SK-N-MC (cell line): ENCODE data around the gene VIPR2.

Experiments
- DNase-seq: peaks from one replicate; pipeline ENCODE4 v3.0.0-alpha.2; 2011; ENCODE audit warnings: low read depth, low spot score
- H3K27ac ChIP-seq: fragments of 200-600 bp; sonication (generic); 2 replicates; pipeline ENCODE4 v1.5.1; 2016; ENCODE audit warnings: mixed run types
- H3K36me3 ChIP-seq: fragments of 200-600 bp; sonication (generic); 2 replicates; pipeline ENCODE4 v1.6.1; 2017; ENCODE audit warnings: antibody characterized with exemption, low read length, mixed read lengths; ENCODE audit not compliant: insufficient read depth
- H3K4me3 ChIP-seq: fragments of 200-600 bp; sonication (generic); 2 replicates; pipeline ENCODE4 v1.5.1; 2016
- H3K9ac ChIP-seq: fragments of 200-600 bp; sonication (generic); 2 replicates; pipeline ENCODE4 v1.8.0; 2017; ENCODE audit warnings: mixed run types, mixed read lengths; ENCODE audit not compliant: insufficient read length
- H3K9me3 ChIP-seq: fragments of 200-600 bp; sonication (generic); 2 replicates; pipeline ENCODE4 v1.6.1; 2017; ENCODE audit warnings: low read depth, mild to moderate bottlenecking, antibody characterized with exemption, low read length, moderate library complexity, mixed read lengths
- EZH2 ChIP-seq: fragments of 200-600 bp; sonication (generic); IDR thresholded peaks from one replicate; pipeline ENCODE4 v1.6.1; 2017; ENCODE audit warnings: antibody characterized with exemption
- FOXP2 ChIP-seq: optimal IDR thresholded peaks from 2 replicates; pipeline ENCODE3; 2011; ENCODE audit warnings: mild to moderate bottlenecking, moderate library complexity; ENCODE audit not compliant: insufficient read depth; ENCODE audit errors: extremely low read length, control extremely low read depth
- POLR2AphosphoS5 ChIP-seq: IDR thresholded peaks from 2 replicates; pipeline ENCODE4 v1.6.1; 2012; ENCODE audit warnings: mild to moderate bottlenecking, low read depth, low read length, borderline replicate concordance

Gene VIPR2

DNA sequence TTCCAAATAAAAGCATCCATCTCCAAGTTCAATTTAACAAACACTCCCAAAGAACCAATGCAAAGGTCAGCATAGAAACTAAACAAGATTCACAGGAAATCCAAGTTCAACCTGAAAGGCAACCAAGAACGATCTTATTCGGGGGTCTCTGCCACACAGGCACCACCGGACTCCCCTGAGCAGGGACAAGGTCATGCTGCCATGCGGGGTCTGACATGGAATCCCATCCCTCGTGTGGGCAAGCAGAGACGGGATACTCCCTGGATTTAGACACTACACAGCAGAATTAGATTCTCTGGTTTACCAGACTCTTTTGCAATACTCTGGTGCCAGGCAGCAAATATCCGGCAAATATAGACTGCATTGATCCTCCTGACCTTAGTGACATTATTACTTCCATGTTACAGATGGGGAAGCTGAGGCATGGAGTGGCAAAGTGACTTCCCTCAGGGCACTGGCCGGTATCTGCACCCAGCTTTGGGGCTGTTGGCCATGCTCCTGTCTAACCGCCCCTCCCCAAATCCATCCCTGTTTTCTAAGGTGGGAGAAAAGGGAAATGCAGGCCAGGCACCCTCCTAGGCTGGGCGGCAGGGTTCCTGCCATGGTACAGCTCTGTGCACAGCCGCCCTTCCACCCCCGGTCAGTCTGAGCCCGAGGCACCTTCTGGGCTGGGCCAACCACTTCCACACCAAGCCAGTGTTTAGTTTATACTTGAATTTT is 111.8 kb downstream of the VIPR2 start:
- no peak for DNase-seq
- no peak overlapping the region for H3K4me3 ChIP-seq
- no peak overlapping the region for H3K9ac ChIP-seq
- no peaks in the 10 kb centered on the region for H3K9me3 ChIP-seq
- TF ChIP-seq POLR2AphosphoS5 (no peak), EZH2 (no peak), FOXP2 (no peak)
- H3K27ac ChIP-seq: no peak overlapping the region
- H3K36me3 ChIP-seq: no peaks in the 10 kb centered on the region

DNA sequence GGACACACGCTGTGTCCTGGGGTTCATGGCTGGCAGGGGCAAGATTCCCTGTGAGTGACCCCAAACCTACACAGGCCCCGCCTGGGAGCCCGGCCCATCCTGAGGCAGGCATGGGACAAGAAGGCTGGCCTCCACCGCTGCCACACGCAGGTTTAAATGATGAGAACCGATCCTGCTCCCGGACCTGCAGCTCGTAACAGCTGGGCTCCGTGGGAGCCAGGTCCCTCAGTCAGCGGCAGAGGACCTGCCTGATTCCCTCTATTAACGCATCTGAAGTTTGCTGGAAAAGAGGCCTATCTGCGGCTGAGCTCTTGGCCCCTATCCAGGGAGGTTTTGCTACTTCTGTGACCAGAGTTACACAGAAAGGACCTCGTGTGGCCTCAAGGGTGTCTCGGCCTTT is 112.3 kb downstream of the VIPR2 start:
- Histone ChIP-seq H3K36me3 (no peaks in the 10 kb centered on the region), H3K9ac (no peak overlapping the region), H3K9me3 (no peaks in the 10 kb centered on the region), H3K27ac (no peak overlapping the region), H3K4me3 (no peak overlapping the region)
- no peak for DNase-seq
- TF ChIP-seq POLR2AphosphoS5 (no peak), FOXP2 (no peak), EZH2 (no peak)

DNA sequence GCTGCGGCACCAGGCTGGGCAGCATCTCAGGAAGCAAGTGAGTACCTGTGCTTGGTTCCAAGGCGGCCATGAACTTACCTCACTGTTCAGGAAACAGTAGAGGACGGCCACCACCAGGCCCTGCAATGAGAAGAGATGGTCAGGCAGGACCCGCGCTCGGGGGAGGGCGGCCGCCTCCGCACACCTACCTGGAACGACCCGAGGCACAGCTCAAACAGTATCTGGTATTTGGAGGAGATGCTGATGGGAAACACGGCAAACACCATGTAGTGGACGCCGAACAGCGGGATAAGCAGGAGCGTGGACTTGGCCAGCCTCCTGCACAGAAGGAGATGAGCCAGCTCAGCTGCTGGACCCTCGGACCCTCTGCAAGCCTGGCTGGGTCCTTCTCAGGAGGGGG is 112.9 kb downstream of the VIPR2 start:
- Histone ChIP-seq H3K9ac (no peak overlapping the region), H3K9me3 (no peaks in the 10 kb centered on the region), H3K4me3 (no peak overlapping the region), H3K27ac (no peak overlapping the region), H3K36me3 (no peaks in the 10 kb centered on the region)
- no peak for TF ChIP-seq EZH2
- TF ChIP-seq POLR2AphosphoS5: no peak
- no peak for TF ChIP-seq FOXP2
- no peak for DNase-seq

DNA sequence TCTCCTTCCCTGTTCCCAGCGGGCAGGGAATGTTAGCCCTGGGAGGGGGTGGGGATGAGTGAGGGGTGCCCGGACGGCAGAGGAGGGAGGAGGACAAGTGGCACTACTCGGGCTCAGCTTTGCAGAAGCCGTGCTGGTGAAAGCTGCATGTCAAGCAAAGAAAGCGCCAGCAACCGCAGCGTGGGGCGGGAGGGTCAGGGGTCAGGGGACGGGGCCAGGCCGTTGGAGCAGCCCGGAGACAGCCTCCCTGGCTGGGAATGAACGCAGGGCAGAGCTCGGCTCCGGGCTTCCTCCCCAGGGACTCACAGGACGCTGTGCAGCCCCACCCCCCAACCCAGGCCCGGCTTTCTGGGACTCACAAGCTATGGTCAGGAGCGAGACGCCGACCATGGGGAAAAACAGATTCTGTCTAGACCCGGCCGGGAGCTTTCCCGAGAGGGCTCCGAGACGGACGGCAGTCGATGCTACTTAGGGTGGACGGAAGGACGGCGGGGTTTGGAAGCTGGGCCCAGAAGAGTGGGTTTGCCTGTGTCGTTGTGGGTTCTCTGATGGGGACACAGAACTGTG is 113.4 kb downstream of the VIPR2 start:
- H3K36me3 ChIP-seq: no peaks in the 10 kb centered on the region
- DNase-seq: no peak
- TF ChIP-seq POLR2AphosphoS5: no peak
- TF ChIP-seq FOXP2: no peak
- no peak for TF ChIP-seq EZH2
- no peaks in the 10 kb centered on the region for H3K9me3 ChIP-seq
- no peak overlapping the region for H3K9ac ChIP-seq
- no peak overlapping the region for H3K27ac ChIP-seq
- no peak overlapping the region for H3K4me3 ChIP-seq

DNA sequence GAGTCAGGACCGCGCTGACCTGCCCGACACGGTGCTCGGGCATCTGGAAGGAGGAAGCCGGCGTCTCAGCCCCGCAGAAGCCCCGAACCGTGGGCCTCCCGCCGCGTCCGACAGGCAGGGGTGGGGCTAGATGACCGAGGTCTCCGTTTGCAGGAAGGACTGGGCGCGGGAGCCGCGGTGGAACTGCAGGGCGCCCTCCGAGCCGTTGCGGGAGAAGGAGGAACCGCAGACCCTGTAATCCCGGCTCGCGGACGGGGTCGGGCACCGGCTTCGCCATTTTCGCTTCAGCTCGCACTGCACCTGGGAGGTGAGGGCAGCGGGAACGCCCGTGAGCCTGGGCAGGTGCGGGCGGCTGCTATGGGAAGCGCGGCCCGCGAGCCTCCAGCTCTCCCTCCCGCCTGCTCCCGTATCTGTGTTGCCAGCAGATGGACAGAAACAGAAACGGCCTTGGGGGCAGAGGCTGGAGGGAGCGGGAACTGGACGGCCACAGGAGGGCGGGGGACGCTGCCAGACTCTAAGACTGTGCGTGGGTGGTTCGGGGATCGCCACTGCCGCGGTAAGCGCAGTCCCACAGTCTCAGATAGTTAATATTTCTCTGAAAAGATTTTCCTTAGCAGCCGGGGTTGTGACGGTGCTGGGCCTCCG is 114.1 kb downstream of the VIPR2 start:
- Histone ChIP-seq H3K4me3 (no peak overlapping the region), H3K36me3 (no peaks in the 10 kb centered on the region), H3K27ac (no peak overlapping the region), H3K9me3 (no peaks in the 10 kb centered on the region), H3K9ac (no peak overlapping the region)
- no peak for DNase-seq
- TF ChIP-seq EZH2: no peak
- no peak for TF ChIP-seq FOXP2
- no peak for TF ChIP-seq POLR2AphosphoS5

DNA sequence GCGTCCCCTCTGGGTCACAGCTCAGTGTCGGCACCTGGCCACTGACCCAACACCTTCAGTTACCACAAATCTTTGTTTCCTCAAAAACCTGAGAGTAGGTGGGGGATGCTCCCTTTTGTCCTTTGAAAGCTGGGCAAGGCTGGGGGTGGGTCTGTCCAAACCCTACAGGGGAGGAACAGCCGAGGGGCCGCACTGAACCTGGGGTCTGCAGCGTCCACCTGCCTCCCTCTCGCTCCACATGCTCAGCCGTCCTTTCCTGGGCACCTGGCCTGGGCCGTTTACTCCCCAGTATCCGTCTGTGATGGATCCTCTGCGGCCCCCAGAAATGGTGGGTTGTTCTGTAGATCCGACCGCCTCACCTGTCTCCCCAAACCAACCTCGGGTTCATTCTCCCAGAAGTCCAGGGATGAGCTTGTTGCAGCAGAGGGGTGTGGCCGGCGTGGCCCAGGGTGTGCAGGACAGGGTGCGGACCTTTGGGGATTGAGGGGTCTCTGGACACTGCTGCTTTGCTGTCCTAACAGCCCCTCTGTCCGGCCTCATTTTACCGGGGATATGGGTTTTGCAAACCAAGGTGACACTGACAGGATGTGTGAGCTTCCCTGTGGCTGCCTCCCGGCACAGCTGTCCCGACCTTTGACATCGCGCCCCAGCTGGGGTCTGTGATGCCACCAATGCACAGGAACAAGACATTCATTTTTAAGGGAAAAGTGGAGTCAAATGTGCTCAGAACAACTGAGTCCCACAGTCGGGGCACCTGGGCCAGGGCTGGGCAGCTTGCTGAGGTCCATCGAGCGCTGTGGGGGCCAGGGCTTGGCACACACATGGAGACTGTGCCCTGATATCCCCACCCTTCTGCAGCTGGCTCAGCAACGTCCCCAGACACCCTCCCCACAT is 115.9 kb downstream of the VIPR2 start:
- no peaks in the 10 kb centered on the region for H3K36me3 ChIP-seq
- TF ChIP-seq FOXP2: no peak
- TF ChIP-seq EZH2: no peak
- TF ChIP-seq POLR2AphosphoS5: no peak
- DNase-seq: no peak

DNA sequence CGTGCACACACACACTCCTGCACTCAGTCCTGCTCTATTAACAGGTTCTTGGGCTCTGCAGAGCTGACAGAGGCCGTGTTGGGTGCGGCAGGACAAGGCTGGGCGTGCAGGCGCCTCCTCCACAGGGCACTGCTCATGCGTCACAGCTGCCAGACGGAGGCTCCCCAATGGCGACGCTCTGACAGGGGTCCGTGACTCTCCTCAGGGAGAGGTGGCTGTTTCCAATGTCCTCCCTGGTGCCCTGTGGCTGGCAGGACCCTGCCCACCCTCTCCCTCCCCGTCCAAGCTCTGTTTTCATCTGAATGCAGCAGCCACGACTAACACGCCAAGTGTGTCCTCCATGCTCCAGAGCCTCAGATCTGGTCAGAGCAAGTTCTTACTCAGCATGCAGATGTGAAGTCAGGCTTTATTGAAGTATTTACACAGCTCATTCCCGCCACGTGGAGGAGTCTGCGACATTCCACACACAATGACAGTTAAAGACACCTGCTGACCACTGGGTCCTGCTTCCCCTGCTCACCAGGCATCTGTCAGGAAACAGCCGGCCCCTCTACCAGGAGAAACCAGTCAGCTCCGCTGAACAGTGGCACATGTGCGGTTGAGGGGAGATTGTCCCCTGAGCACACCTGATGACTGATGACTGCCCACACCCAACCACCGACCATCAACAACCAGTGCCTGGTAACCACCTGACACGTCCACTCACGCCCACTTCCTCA is 116.7 kb downstream of the VIPR2 start:
- H3K9me3 ChIP-seq: no peaks in the 10 kb centered on the region

More for the DNA sequence above, 115.9 kb downstream of the VIPR2 start:
- H3K4me3 ChIP-seq: no peak overlapping the region
- H3K27ac ChIP-seq: no peak overlapping the region
- H3K9me3 ChIP-seq: no peaks in the 10 kb centered on the region
- H3K9ac ChIP-seq: no peak overlapping the region

More for the DNA sequence above, 116.7 kb downstream of the VIPR2 start:
- H3K27ac ChIP-seq: no peak overlapping the region
- TF ChIP-seq FOXP2 (no peak), EZH2 (no peak), POLR2AphosphoS5 (no peak)
- no peak overlapping the region for H3K4me3 ChIP-seq
- no peaks in the 10 kb centered on the region for H3K36me3 ChIP-seq
- no peak overlapping the region for H3K9ac ChIP-seq
- no peak for DNase-seq
